ENCODE results near the gene RPAP2. TPM values are rescaled to one million over a fixed set of nuclear protein-coding genes. Genes with fewer than 3 reads are reported as not detected.

The RPAP2 gene
- total RNA-seq, 2 experiments from 2014 or later, result 8.6 to 21.9 TPM

- POLR2A ChIA-PET, result no interaction called here
- intact Hi-C loops (cut with micrococcal nuclease; ENCODE audit: unreplicated experiment), result no loop called here
These were observed 148.3 kb downstream of the RPAP2 start for GRCh38 chr1:92447033-92447681.

GRCh38 chr1:92447976-92448375 lies 149.1 kb downstream of the RPAP2 start:
- H2AFZ ChIP-seq (ENCODE audit: low read length), result no peak overlapping the region
- CTCF ChIA-PET (ENCODE audit: unreplicated experiment), result no interaction called here
- no peaks in the 10 kb centered on the region for H3K9me3 ChIP-seq (ENCODE audit: low read length)
- H3K4me1 ChIP-seq (ENCODE audit: insufficient read depth, low read length, poor library complexity, severe bottlenecking), result no peaks in the 10 kb centered on the region
- H3K27ac ChIP-seq (ENCODE audit: low read depth, low read length, poor library complexity, severe bottlenecking), result no peak overlapping the region
- intact Hi-C loops (cut with micrococcal nuclease; ENCODE audit: unreplicated experiment), result no loop called here
- TF ChIP-seq, protein P1, sequence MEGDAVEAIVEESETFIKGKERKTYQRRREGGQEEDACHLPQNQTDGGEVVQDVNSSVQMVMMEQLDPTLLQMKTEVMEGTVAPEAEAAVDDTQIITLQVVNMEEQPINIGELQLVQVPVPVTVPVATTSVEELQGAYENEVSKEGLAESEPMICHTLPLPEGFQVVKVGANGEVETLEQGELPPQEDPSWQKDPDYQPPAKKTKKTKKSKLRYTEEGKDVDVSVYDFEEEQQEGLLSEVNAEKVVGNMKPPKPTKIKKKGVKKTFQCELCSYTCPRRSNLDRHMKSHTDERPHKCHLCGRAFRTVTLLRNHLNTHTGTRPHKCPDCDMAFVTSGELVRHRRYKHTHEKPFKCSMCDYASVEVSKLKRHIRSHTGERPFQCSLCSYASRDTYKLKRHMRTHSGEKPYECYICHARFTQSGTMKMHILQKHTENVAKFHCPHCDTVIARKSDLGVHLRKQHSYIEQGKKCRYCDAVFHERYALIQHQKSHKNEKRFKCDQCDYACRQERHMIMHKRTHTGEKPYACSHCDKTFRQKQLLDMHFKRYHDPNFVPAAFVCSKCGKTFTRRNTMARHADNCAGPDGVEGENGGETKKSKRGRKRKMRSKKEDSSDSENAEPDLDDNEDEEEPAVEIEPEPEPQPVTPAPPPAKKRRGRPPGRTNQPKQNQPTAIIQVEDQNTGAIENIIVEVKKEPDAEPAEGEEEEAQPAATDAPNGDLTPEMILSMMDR (conservative IDR thresholded peaks at IDR 0.05; ENCODE audit: low read length), result no peak
- TF ChIP-seq EZH2phosphoT487 (IDR thresholded peaks at IDR 0.05; ENCODE audit: borderline replicate concordance, low read depth, low read length), result no peak
- DNase-seq (ENCODE audit: low spot score), result no peak
- POLR2A ChIA-PET, result no interaction called here
- H3K4me2 ChIP-seq (ENCODE audit: low read length), result no peak overlapping the region
- H3K36me3 ChIP-seq (ENCODE audit: insufficient read depth, low read length), result no peaks in the 10 kb centered on the region
- H4K20me1 ChIP-seq (ENCODE audit: insufficient read depth, low read length), result no peaks in the 10 kb centered on the region
- no peaks in the 10 kb centered on the region for H3K9me2 ChIP-seq (ENCODE audit: insufficient read depth, low read length)
- no peaks in the 10 kb centered on the region for H3K79me2 ChIP-seq (ENCODE audit: insufficient read depth, low read depth, low read length)
- no TSS peak for BruUV-seq (replicated peaks)
- H3K4me3 ChIP-seq (ENCODE audit: low read depth, low read length, poor library complexity, severe bottlenecking), result no peak overlapping the region

More at GRCh38 chr1:92447033-92447681, 148.3 kb downstream of the RPAP2 start:
- no TSS peak for BruUV-seq (replicated peaks)
- no peak overlapping the region for H3K27ac ChIP-seq (ENCODE audit: low read depth, low read length, poor library complexity, severe bottlenecking)
- no peak overlapping the region for H3K4me2 ChIP-seq (ENCODE audit: low read length)
- H3K36me3 ChIP-seq (ENCODE audit: insufficient read depth, low read length), result no peaks in the 10 kb centered on the region
- H2AFZ ChIP-seq (ENCODE audit: low read length), result no peak overlapping the region
- DNase-seq (ENCODE audit: low spot score), result no peak
- TF ChIP-seq, protein P1 (conservative IDR thresholded peaks at IDR 0.05; ENCODE audit: low read length), result no peak
- no peaks in the 10 kb centered on the region for H4K20me1 ChIP-seq (ENCODE audit: insufficient read depth, low read length)
- no peak overlapping the region for H3K4me3 ChIP-seq (ENCODE audit: low read depth, low read length, poor library complexity, severe bottlenecking)
- H3K9me3 ChIP-seq (ENCODE audit: low read length), result no peaks in the 10 kb centered on the region
- H3K79me2 ChIP-seq (ENCODE audit: insufficient read depth, low read depth, low read length), result no peaks in the 10 kb centered on the region
- H3K9me2 ChIP-seq (ENCODE audit: insufficient read depth, low read length), result no peaks in the 10 kb centered on the region
- H3K4me1 ChIP-seq (ENCODE audit: insufficient read depth, low read length, poor library complexity, severe bottlenecking), result no peaks in the 10 kb centered on the region
- CTCF ChIA-PET (ENCODE audit: unreplicated experiment), result no interaction called here

Small RNA genes lying within 50 kb of the gene (small RNA-seq; reads per million reads assigned to genes)
- gene RN7SL824P, result not detected

Other genes with a start within 250 kb of the RPAP2 start
- gene SETSIP, start 223.6 kb upstream of the RPAP2 start, total RNA-seq (2014; rRNA removed; shearing (Covaris generic)), result 0.44 and 0.67 TPM in 2 replicates
- gene SETSIP, start 223.6 kb upstream of the RPAP2 start, total RNA-seq (2022), result not detected in 2 replicates
- gene BTBD8, start 218.7 kb upstream of the RPAP2 start, total RNA-seq (2014; rRNA removed; shearing (Covaris generic)), result 0.28 TPM in 2 replicates
- gene BTBD8, start 218.7 kb upstream of the RPAP2 start, total RNA-seq (2022), result 3.3 and 3.4 TPM in 2 replicates
- gene C1orf146, start 81.1 kb upstream of the RPAP2 start, total RNA-seq (2014; rRNA removed; shearing (Covaris generic)), result not detected in 2 replicates
- gene C1orf146, start 81.1 kb upstream of the RPAP2 start, total RNA-seq (2022), result not detected in 2 replicates
- 12.4 and 12.6 TPM in 2 replicates for gene GLMN, start 72 bp upstream of the RPAP2 start, total RNA-seq (2014; rRNA removed; shearing (Covaris generic))
- gene GLMN, start 72 bp upstream of the RPAP2 start, total RNA-seq (2022), result 14.6 and 15.5 TPM in 2 replicates
- 0.44 and 0.50 TPM in 2 replicates for gene GFI1, start 187.9 kb downstream of the RPAP2 start, total RNA-seq (2014; rRNA removed; shearing (Covaris generic))
- 0.30 and 1.1 TPM in 2 replicates for gene GFI1, start 187.9 kb downstream of the RPAP2 start, total RNA-seq (2022)